ENCODE results near the gene TASP1.

DNA sequence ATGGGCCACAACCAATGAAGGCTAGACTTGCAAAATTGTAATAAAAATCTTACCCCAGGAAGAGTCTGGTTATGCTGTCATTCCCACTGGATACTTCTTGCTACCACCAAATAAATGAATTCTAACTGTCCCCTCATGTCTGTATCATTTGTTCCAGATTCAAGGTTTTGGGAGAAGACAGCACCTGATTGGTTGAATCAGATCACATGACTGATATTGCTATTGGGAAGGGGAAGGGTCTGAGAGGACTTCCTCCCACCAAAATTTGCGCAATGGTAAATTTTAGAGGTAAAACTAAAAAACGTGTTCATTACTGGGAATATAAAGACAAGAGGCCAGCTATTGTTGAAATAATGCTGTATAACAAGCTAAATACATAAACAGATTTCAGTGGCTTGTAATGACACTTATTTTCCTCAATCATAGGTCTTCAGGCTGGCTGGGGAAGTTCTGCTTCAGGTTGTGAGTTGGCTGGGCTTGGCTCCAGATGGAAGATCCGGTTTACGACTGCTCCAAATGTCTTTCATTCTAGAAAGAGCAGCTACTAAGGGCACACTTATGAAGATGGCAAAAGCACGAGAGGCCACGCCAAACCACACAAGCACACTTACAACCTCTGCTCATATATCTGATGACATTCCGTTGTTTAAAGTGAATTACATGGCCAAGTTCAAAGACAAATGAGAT lies 27.1 kb upstream of the TASP1 start:
- TF ChIP-seq, protein P1, sequence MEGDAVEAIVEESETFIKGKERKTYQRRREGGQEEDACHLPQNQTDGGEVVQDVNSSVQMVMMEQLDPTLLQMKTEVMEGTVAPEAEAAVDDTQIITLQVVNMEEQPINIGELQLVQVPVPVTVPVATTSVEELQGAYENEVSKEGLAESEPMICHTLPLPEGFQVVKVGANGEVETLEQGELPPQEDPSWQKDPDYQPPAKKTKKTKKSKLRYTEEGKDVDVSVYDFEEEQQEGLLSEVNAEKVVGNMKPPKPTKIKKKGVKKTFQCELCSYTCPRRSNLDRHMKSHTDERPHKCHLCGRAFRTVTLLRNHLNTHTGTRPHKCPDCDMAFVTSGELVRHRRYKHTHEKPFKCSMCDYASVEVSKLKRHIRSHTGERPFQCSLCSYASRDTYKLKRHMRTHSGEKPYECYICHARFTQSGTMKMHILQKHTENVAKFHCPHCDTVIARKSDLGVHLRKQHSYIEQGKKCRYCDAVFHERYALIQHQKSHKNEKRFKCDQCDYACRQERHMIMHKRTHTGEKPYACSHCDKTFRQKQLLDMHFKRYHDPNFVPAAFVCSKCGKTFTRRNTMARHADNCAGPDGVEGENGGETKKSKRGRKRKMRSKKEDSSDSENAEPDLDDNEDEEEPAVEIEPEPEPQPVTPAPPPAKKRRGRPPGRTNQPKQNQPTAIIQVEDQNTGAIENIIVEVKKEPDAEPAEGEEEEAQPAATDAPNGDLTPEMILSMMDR (IDR thresholded peaks at IDR 0.05), result no peak
- TF ChIP-seq POLR2AphosphoS5 (IDR thresholded peaks at IDR 0.05) (no peak), POLR2A (IDR thresholded peaks at IDR 0.05) (no peak)
